ENCODE data around the gene RAP1GAP. TPM values are rescaled to one million over a fixed set of nuclear protein-coding genes. Genes with fewer than 3 reads are reported as not detected.
"Not testable (repeated sequence)": the region's sequence is repeated elsewhere in the genome, so short reads cannot be mapped to it uniquely, and the experiment has no call there.

The RAP1GAP gene
- total RNA-seq, 2 experiments from 2014 or later = 0.15 to 0.41 TPM

DNA sequence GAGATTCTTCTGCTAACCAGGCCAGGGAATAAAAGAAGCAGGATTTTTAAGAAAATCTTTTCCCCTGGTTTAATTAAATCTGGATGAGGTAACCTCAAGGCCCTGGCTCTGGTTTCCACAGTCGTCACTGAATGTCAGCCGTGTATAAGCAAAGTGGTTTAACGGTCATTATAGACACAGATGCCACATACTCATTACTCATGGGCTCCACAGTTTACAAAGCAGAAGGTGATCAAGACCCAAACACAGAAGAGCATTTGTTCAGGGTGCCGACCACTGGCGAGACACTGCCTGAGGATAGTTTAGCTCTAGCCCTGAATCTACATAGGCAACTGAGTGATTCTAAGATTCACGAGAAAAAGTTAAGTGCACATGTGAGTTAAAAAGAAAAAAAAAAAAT lies 27.8 kb upstream of the RAP1GAP start:
- no peak for DNase-seq
- no peaks in the 10 kb centered on the region for H3K27me3 Mint-ChIP-seq (ENCODE audit: low read depth)
- intact Hi-C loops (cut with micrococcal nuclease) = no loop called here
- no peaks in the 10 kb centered on the region for H3K9me3 Mint-ChIP-seq
- no peak overlapping the region for H3K4me3 Mint-ChIP-seq
- no peak overlapping the region for H3K27ac Mint-ChIP-seq
- CTCF ChIA-PET = interaction anchor here (1.3 kb wide), 1 partner anchor 24 kb away, joined by 3 read pairs; no protein-coding TSS in a partner anchor
- peaks cover 27% of the 10 kb centered on the region for H3K36me3 Mint-ChIP-seq (ENCODE audit: low read depth)
- no peaks in the 10 kb centered on the region for H3K4me1 Mint-ChIP-seq (ENCODE audit: low read depth)

GRCh38 chr1:21693732-21694131 lies 24.6 kb upstream of the RAP1GAP start:
- Mint-ChIP-seq H3K9me3 (no peaks in the 10 kb centered on the region), H3K4me1 (ENCODE audit: low read depth) (no peaks in the 10 kb centered on the region), H3K4me3 (no peak overlapping the region), H3K36me3 (ENCODE audit: low read depth) (peaks cover 24% of the 10 kb centered on the region), H3K27me3 (ENCODE audit: low read depth) (no peaks in the 10 kb centered on the region), H3K27ac (no peak overlapping the region)
- intact Hi-C loops (cut with micrococcal nuclease) = no loop called here
- CTCF ChIA-PET = no interaction called here
- no peak for DNase-seq

- H3K27me3 Mint-ChIP-seq (ENCODE audit: low read depth) = no peaks in the 10 kb centered on the region
- no peak overlapping the region for H3K4me3 Mint-ChIP-seq
- intact Hi-C loops (cut with micrococcal nuclease) = no loop called here
- H3K4me1 Mint-ChIP-seq (ENCODE audit: low read depth) = no peaks in the 10 kb centered on the region
- peaks cover 34% of the 10 kb centered on the region for H3K36me3 Mint-ChIP-seq (ENCODE audit: low read depth)
- DNase-seq = no peak
- no peak overlapping the region for H3K27ac Mint-ChIP-seq
- no peaks in the 10 kb centered on the region for H3K9me3 Mint-ChIP-seq
- CTCF ChIA-PET = interaction anchor here (0.6 kb wide), 1 partner anchor 31 kb away, joined by 3 read pairs; no protein-coding TSS in a partner anchor
These were observed 22.6 kb upstream of the RAP1GAP start for GRCh38 chr1:21691739-21692138.

GRCh38 chr1:21689661-21690372 lies 20.7 kb upstream of the RAP1GAP start:
- peaks cover 42% of the 10 kb centered on the region for H3K36me3 Mint-ChIP-seq (ENCODE audit: low read depth)
- intact Hi-C loops (cut with micrococcal nuclease) = no loop called here
- H3K9me3 Mint-ChIP-seq = no peaks in the 10 kb centered on the region
- H3K4me3 Mint-ChIP-seq = no peak overlapping the region
- H3K27me3 Mint-ChIP-seq (ENCODE audit: low read depth) = no peaks in the 10 kb centered on the region
- H3K4me1 Mint-ChIP-seq (ENCODE audit: low read depth) = no peaks in the 10 kb centered on the region
- no peak overlapping the region for H3K27ac Mint-ChIP-seq
- no peak for DNase-seq
- CTCF ChIA-PET = no interaction called here

DNA sequence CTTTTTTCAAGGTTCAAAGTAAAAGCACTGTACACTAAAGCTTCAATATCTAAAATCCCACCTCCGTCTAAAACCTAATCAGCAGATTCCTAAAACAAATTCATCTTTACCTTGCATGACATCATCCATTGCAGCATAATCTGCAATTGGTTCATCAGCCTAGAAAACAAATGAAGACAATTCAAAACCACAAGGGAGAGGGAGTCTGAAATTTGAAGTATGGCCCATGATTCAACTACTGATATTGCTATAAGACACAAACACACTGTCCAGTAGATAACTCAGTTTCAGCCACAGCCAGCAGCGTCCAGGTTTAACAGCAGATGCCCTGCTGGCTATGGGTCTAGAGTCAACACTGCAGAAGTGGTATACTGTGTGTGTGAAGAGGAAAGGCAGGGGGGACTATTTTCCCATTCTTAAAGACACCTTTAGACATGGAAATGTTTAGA lies 17.9 kb upstream of the RAP1GAP start:
- intact Hi-C loops (cut with micrococcal nuclease) = no loop called here
- peaks cover 42% of the 10 kb centered on the region for H3K36me3 Mint-ChIP-seq (ENCODE audit: low read depth)
- H3K27ac Mint-ChIP-seq = peak overlapping the region; percentile 7
- CTCF ChIA-PET = interaction anchor here (1.0 kb wide), 1 partner anchor 329 kb away, joined by 4 read pairs; no protein-coding TSS in a partner anchor
- H3K4me1 Mint-ChIP-seq (ENCODE audit: low read depth) = no peaks in the 10 kb centered on the region
- no peak overlapping the region for H3K4me3 Mint-ChIP-seq
- H3K27me3 Mint-ChIP-seq (ENCODE audit: low read depth) = no peaks in the 10 kb centered on the region
- H3K9me3 Mint-ChIP-seq = no peaks in the 10 kb centered on the region
- DNase-seq = no peak

- CTCF ChIA-PET = no interaction called here
- H3K9me3 Mint-ChIP-seq = no peaks in the 10 kb centered on the region
These were observed 17.0 kb upstream of the RAP1GAP start for GRCh38 chr1:21685946-21686678.

GRCh38 chr1:21681426-21681825 lies 12.3 kb upstream of the RAP1GAP start:
- H3K27me3 Mint-ChIP-seq (ENCODE audit: low read depth) = no peaks in the 10 kb centered on the region
- CTCF ChIA-PET = interaction anchor here (0.6 kb wide), 1 partner anchor 72 kb away, joined by 3 read pairs; no protein-coding TSS in a partner anchor
- peaks cover 20% of the 10 kb centered on the region for H3K36me3 Mint-ChIP-seq (ENCODE audit: low read depth)
- peaks cover 4% of the 10 kb centered on the region for H3K4me1 Mint-ChIP-seq (ENCODE audit: low read depth)
- H3K9me3 Mint-ChIP-seq = no peaks in the 10 kb centered on the region
- DNase-seq = no peak
- intact Hi-C loops (cut with micrococcal nuclease) = no loop called here
- H3K27ac Mint-ChIP-seq = peak overlapping the region; percentile 52
- no peak overlapping the region for H3K4me3 Mint-ChIP-seq

More at GRCh38 chr1:21685946-21686678, 17.0 kb upstream of the RAP1GAP start:
- Mint-ChIP-seq H3K27me3 (ENCODE audit: low read depth) (no peaks in the 10 kb centered on the region), H3K36me3 (ENCODE audit: low read depth) (peaks cover 42% of the 10 kb centered on the region), H3K4me1 (ENCODE audit: low read depth) (peaks cover 4% of the 10 kb centered on the region), H3K27ac (no peak overlapping the region), H3K4me3 (no peak overlapping the region)
- no peak for DNase-seq
- intact Hi-C loops (cut with micrococcal nuclease) = no loop called here

DNA sequence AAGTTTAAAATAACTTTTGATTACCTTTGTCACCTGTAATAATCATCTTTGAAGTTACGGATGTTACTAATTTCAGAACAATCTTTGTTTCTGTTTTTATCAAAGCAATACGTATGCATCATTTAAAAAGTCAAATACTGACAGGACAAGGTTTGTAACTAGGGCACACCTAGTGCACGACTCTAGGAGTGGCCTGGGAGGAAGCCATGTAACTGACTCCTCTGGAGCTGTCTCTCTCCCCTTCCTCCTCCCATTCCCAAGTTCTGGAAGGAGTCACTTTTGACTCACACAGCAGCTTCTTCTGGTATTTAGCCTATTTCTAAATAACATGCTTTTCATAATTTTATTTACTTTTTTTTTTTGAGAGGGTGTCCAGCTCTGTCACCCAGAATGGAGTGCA lies 11.8 kb upstream of the RAP1GAP start:
- DNase-seq = no peak
- Mint-ChIP-seq H3K4me3 (no peak overlapping the region), H3K27me3 (ENCODE audit: low read depth) (no peaks in the 10 kb centered on the region), H3K4me1 (ENCODE audit: low read depth) (peaks cover 4% of the 10 kb centered on the region), H3K36me3 (ENCODE audit: low read depth) (peaks cover 16% of the 10 kb centered on the region), H3K9me3 (no peaks in the 10 kb centered on the region), H3K27ac (peak overlapping the region; percentile 31)
- intact Hi-C loops (cut with micrococcal nuclease) = no loop called here
- CTCF ChIA-PET = interaction anchor here (0.7 kb wide), 1 partner anchor 143 kb away, joined by 3 read pairs; no protein-coding TSS in a partner anchor

DNA sequence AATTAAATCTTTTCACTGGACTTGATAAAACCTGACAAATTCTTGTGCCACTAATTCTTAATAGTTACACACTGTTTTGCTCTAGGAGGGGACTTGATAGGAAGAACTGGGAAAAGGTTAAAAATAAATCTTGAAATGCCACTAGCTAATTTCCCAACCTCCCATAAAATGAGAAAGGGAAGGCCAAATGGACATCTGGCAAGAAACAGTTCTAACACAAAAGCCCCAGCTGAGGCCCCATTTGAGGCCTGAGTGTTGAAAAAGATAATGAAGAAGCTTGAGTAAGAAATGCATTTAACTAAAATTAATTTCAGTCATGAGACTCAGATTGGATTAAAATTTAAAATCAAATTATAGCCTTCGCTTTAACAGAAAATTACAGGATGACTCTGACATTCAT lies 11.2 kb upstream of the RAP1GAP start:
- CTCF ChIA-PET = interaction anchor here (0.7 kb wide), 1 partner anchor 143 kb away, joined by 3 read pairs; no protein-coding TSS in a partner anchor
- Mint-ChIP-seq H3K27ac (no peak overlapping the region), H3K4me3 (no peak overlapping the region)

DNA sequence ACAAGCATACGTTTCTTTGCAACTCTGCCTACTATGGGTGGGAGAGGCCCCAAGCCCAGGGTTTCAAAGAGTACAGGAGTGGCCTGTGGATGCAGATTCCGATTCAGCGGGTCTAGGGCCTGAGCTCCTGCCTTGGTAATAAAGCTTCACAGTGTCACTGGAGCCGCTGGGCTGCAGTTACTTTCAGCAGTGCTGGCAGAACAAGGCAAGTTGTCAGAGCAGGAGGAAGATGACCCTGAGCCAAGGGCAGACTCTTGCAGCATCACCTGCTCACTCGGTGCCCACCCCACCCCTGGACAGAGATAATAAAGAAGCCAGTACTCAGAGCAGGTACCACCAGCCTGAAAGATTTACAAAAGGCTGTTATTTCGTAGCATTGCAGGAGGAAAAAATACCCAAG lies 8.0 kb upstream of the RAP1GAP start:
- CTCF ChIA-PET = interaction anchor here (1.1 kb wide), 1 partner anchor 27 kb away, joined by 5 read pairs; no protein-coding TSS in a partner anchor
- Mint-ChIP-seq H3K36me3 (ENCODE audit: low read depth) (peaks cover 5% of the 10 kb centered on the region), H3K27ac (no peak overlapping the region), H3K27me3 (ENCODE audit: low read depth) (no peaks in the 10 kb centered on the region), H3K4me1 (ENCODE audit: low read depth) (peaks cover 4% of the 10 kb centered on the region), H3K4me3 (no peak overlapping the region), H3K9me3 (no peaks in the 10 kb centered on the region)
- intact Hi-C loops (cut with micrococcal nuclease) = no loop called here
- DNase-seq = no peak

More for the DNA sequence above, 11.2 kb upstream of the RAP1GAP start:
- Mint-ChIP-seq H3K36me3 (ENCODE audit: low read depth) (peaks cover 13% of the 10 kb centered on the region), H3K4me1 (ENCODE audit: low read depth) (peaks cover 4% of the 10 kb centered on the region), H3K9me3 (no peaks in the 10 kb centered on the region), H3K27me3 (ENCODE audit: low read depth) (no peaks in the 10 kb centered on the region)
- no peak for DNase-seq
- intact Hi-C loops (cut with micrococcal nuclease) = no loop called here

GRCh38 chr1:21674957-21675356 lies 5.8 kb upstream of the RAP1GAP start:
- intact Hi-C loops (cut with micrococcal nuclease) = no loop called here
- Mint-ChIP-seq H3K9me3 (no peaks in the 10 kb centered on the region), H3K36me3 (ENCODE audit: low read depth) (no peaks in the 10 kb centered on the region), H3K4me1 (ENCODE audit: low read depth) (no peaks in the 10 kb centered on the region), H3K4me3 (no peak overlapping the region), H3K27me3 (ENCODE audit: low read depth) (no peaks in the 10 kb centered on the region), H3K27ac (no peak overlapping the region)
- CTCF ChIA-PET = interaction anchor here (0.6 kb wide), 2 partner anchors 184 to 387 kb away, joined by 3 to 4 read pairs; no protein-coding TSS in a partner anchor
- DNase-seq = no peak

DNA sequence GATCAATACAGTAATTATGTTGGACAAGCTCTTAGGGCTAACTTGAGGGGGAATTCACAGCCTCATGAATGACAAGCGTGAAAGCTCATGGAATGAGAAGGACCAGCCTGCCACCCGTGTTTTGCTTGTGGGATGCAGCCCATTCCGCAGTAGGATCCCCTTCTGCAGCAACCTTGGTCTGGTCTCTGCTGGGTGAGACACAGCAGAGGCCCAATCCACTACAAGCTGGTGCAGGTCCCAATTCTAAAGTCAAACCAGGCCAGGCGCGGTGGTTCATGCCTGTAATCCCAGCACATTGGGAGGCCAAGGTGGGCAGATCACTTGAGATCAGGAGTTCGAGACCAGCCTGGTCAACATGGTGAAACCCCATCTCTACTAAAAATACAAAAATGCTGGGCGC lies 4.7 kb upstream of the RAP1GAP start:
- H3K9me3 Mint-ChIP-seq; intact Hi-C loops (cut with micrococcal nuclease); H3K4me3 Mint-ChIP-seq; H3K4me1 Mint-ChIP-seq (ENCODE audit: low read depth); H3K27ac Mint-ChIP-seq; CTCF ChIA-PET; H3K27me3 Mint-ChIP-seq (ENCODE audit: low read depth); DNase-seq; H3K36me3 Mint-ChIP-seq (ENCODE audit: low read depth): not testable (repeated sequence)

Data from activated naive CD4-positive, alpha-beta T cell treated with anti-CD3 and anti-CD28 coated beads for 36 hours (primary cell).